ENCODE data around the gene CCDC77. TPM values are rescaled to one million over a fixed set of nuclear protein-coding genes. Genes with fewer than 3 reads are reported as not detected.

Gene CCDC77
- total RNA-seq, 4 donors from 2014 or later: 2.4 to 6.7 (median 2.9) TPM

DNA sequence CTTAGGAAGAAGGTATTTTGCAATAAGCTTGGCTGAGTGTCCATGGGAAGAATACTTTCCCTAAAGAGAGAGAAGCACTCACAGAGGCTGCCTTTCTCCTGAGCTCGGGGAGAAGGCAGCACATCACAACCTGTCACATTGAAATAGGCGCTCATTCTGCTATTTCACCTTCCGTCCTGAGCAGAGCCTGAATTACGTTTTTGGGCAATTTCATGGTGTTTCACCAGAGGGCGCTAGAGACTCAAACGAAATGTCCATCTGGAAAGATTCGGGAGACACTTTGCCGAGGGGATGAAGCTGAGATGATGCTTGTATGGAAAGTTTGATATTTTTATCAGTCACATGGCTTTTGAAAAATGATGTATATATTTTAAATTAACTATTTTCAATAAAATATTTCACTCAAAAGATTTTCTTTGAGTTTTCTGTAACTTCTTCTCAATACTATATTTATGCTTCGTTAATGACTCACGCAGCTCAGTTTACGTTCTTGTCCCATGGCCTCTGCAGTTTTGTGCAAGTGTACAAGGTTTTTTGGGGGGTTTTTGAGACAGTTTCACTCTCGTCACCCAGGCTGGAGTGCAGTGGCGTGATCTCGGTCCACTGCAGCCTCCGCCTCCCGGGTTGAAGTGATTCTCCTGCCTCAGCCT, 40.9 kb downstream of the CCDC77 start:
- in situ Hi-C loops (cut with MboI; ENCODE audit: low pct_ligation_motif_present in 1 of 4, low pct_unique_long_range_greater_than_20kb in 1 of 4, low sequenced_read_pairs in 3 of 4): loop anchor here in 1 of 4 donors (10.0 kb wide), 1 partner anchor 102 kb away; no protein-coding TSS in a partner anchor
- Histone ChIP-seq H3K27ac (no peak overlapping the region), H3K36me3 (no peaks in the 10 kb centered on the region), H3K4me3 (no peak overlapping the region), H3K9me3 (no peaks in the 10 kb centered on the region), H3K27me3 (no peaks in the 10 kb centered on the region), H3K4me1 (no peaks in the 10 kb centered on the region)
- WGBS, 2 donors (ENCODE audit: low coverage in 1 of 2): 55 to 56% methylated on average over 14 to 16 of the region's 16 CpGs
- intact Hi-C loops (cut with DNase I; ENCODE audit: low total_unique reads): loop anchor here (5.0 kb wide), 1 partner anchor 105 kb away; no protein-coding TSS in a partner anchor
- no peak for TF ChIP-seq POLR2AphosphoS5 (IDR thresholded peaks at IDR 0.05)
- no peak for TF ChIP-seq EP300 (IDR thresholded peaks at IDR 0.05; ENCODE audit: low read depth)
- TF ChIP-seq, protein P1, sequence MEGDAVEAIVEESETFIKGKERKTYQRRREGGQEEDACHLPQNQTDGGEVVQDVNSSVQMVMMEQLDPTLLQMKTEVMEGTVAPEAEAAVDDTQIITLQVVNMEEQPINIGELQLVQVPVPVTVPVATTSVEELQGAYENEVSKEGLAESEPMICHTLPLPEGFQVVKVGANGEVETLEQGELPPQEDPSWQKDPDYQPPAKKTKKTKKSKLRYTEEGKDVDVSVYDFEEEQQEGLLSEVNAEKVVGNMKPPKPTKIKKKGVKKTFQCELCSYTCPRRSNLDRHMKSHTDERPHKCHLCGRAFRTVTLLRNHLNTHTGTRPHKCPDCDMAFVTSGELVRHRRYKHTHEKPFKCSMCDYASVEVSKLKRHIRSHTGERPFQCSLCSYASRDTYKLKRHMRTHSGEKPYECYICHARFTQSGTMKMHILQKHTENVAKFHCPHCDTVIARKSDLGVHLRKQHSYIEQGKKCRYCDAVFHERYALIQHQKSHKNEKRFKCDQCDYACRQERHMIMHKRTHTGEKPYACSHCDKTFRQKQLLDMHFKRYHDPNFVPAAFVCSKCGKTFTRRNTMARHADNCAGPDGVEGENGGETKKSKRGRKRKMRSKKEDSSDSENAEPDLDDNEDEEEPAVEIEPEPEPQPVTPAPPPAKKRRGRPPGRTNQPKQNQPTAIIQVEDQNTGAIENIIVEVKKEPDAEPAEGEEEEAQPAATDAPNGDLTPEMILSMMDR (IDR thresholded peaks at IDR 0.05): peak; percentile 71 to 80 (median 73)
- no peak for TF ChIP-seq POLR2A (IDR thresholded peaks at IDR 0.05)
- peak; percentile 46 for DNase-seq

GRCh38 chr12:447141-447540, 45.7 kb downstream of the CCDC77 start:
- Histone ChIP-seq H3K27ac (no peak overlapping the region), H3K36me3 (no peaks in the 10 kb centered on the region), H3K9me3 (no peaks in the 10 kb centered on the region), H3K27me3 (peaks cover 9% of the 10 kb centered on the region), H3K4me1 (peaks cover 0 to 15% (median 7%) of the 10 kb centered on the region in 4 donors), H3K4me3 (no peak overlapping the region)
- TF ChIP-seq EP300 (IDR thresholded peaks at IDR 0.05; ENCODE audit: low read depth) (no peak), POLR2A (IDR thresholded peaks at IDR 0.05) (no peak), POLR2AphosphoS5 (IDR thresholded peaks at IDR 0.05) (no peak)
- TF ChIP-seq, protein P1 (IDR thresholded peaks at IDR 0.05): no peak
- intact Hi-C loops (cut with DNase I; ENCODE audit: low total_unique reads) (no loop called here), in situ Hi-C loops (cut with MboI; ENCODE audit: low pct_ligation_motif_present in 1 of 4, low pct_unique_long_range_greater_than_20kb in 1 of 4, low sequenced_read_pairs in 3 of 4) (loop anchor here in 2 of 4 donors (5.0 to 10.0 kb wide), 2 partner anchors 98 to 105 kb away; no protein-coding TSS in a partner anchor)
- 92 to 93% methylated on average over 1 of the region's 1 CpG for WGBS, 2 donors (ENCODE audit: low coverage in 1 of 2)
- no peak for DNase-seq

GRCh38 chr12:449203-449602, 47.8 kb downstream of the CCDC77 start:
- 65 to 70% methylated on average over 3 to 4 of the region's 4 CpGs for WGBS, 2 donors (ENCODE audit: low coverage in 1 of 2)
- no peaks in the 10 kb centered on the region for H3K36me3 ChIP-seq
- H3K4me3 ChIP-seq: no peak overlapping the region
- H3K27me3 ChIP-seq: peaks cover 9% of the 10 kb centered on the region
- peaks cover 0 to 17% (median 9%) of the 10 kb centered on the region in 4 donors for H3K4me1 ChIP-seq
- TF ChIP-seq EP300 (IDR thresholded peaks at IDR 0.05; ENCODE audit: low read depth) (no peak), POLR2A (IDR thresholded peaks at IDR 0.05) (no peak), POLR2AphosphoS5 (IDR thresholded peaks at IDR 0.05) (no peak)
- TF ChIP-seq, protein P1 (IDR thresholded peaks at IDR 0.05): no peak
- no peak for DNase-seq
- H3K9me3 ChIP-seq: no peaks in the 10 kb centered on the region
- in situ Hi-C loops (cut with MboI; ENCODE audit: low pct_ligation_motif_present in 1 of 4, low pct_unique_long_range_greater_than_20kb in 1 of 4, low sequenced_read_pairs in 3 of 4) (loop anchor here in 2 of 4 donors (5.0 to 10.0 kb wide), 2 partner anchors 96 to 103 kb away; no protein-coding TSS in a partner anchor), intact Hi-C loops (cut with DNase I; ENCODE audit: low total_unique reads) (no loop called here)
- no peak overlapping the region for H3K27ac ChIP-seq

GRCh38 chr12:450438-450837, 49.0 kb downstream of the CCDC77 start:
- WGBS, 2 donors (ENCODE audit: low coverage in 1 of 2): 41 to 59% methylated on average over 3 of the region's 3 CpGs
- Histone ChIP-seq H3K4me1 (peaks cover 0 to 17% (median 9%) of the 10 kb centered on the region in 4 donors), H3K36me3 (no peaks in the 10 kb centered on the region), H3K9me3 (no peaks in the 10 kb centered on the region), H3K27me3 (peaks cover 9% of the 10 kb centered on the region), H3K27ac (peak overlapping the region in 2 of 4 donors; percentile 34 to 38), H3K4me3 (no peak overlapping the region)
- intact Hi-C loops (cut with DNase I; ENCODE audit: low total_unique reads): no loop called here
- peak; percentile 51 for DNase-seq
- in situ Hi-C loops (cut with MboI; ENCODE audit: low pct_ligation_motif_present in 1 of 4, low pct_unique_long_range_greater_than_20kb in 1 of 4, low sequenced_read_pairs in 3 of 4): loop anchor here in 1 of 4 donors (5.0 kb wide), 1 partner anchor 102 kb away; no protein-coding TSS in a partner anchor
- TF ChIP-seq EP300 (IDR thresholded peaks at IDR 0.05; ENCODE audit: low read depth) (no peak), POLR2AphosphoS5 (IDR thresholded peaks at IDR 0.05) (no peak), POLR2A (IDR thresholded peaks at IDR 0.05) (no peak)
- TF ChIP-seq, protein P1 (IDR thresholded peaks at IDR 0.05): no peak
